Heart right ventricle (tissue), 16 donors: ENCODE results near the gene TSPAN17. TPM values are rescaled to one million over a fixed set of nuclear protein-coding genes. Genes with fewer than 3 reads are reported as not detected.
A peak's percentile ranks its signal among the peaks of the same experiment; 100 is the strongest.

Experiments used
- ATAC-seq, 8 donors: fragments of 200-7000 bp; cut with Tn5 transposase; one replicate each; pipeline ENCODE4 v1.9.1; 2020; ENCODE audit warnings: mild to moderate bottlenecking in 8 of 8, moderate library complexity in 8 of 8, moderate number of reproducible peaks in 1 of 8
- DNase-seq, 2 donors: peaks; one replicate each; pipeline ENCODE4 v3.0.0-alpha.2; 2020
- H3K27ac ChIP-seq, 10 donors: fragments of 200-600 bp; sonication (generic) in 2 of 10; one replicate each; pipeline versions ENCODE4 v1.5.0 to v1.8.0; 2020 to 2022; ENCODE audit warnings: mild to moderate bottlenecking in 3 of 10
- H3K27me3 ChIP-seq, 7 donors: fragments of 200-600 bp; one replicate each; pipeline ENCODE4 v1.8.0; 2021 to 2022; ENCODE audit warnings: mild to moderate bottlenecking in 2 of 7
- H3K36me3 ChIP-seq, 9 donors: fragments of 200-600 bp; sonication (generic) in 1 of 9; one replicate each; pipeline versions ENCODE4 v1.5.0 to v1.8.0; 2020 to 2022; ENCODE audit warnings: mild to moderate bottlenecking in 2 of 9
- H3K4me1 ChIP-seq, 9 donors: fragments of 200-600 bp; sonication (generic) in 1 of 9; one replicate each; pipeline versions ENCODE4 v1.5.0 to v1.8.0; 2020 to 2022; ENCODE audit warnings: mild to moderate bottlenecking in 4 of 9
- H3K4me3 ChIP-seq, 10 donors: fragments of 200-600 bp; sonication (generic) in 2 of 10; one replicate each; pipeline versions ENCODE4 v1.5.0 to v1.8.0; 2020 to 2022; ENCODE audit warnings: mild to moderate bottlenecking in 7 of 10, moderate library complexity in 2 of 10
- H3K9me3 ChIP-seq, 11 donors: fragments of 200-600 bp in 10 of 11; sonication (generic) in 2 of 11; one replicate each; pipeline versions ENCODE4 v1.5.0 to v1.8.0; 2013 to 2022; ENCODE audit warnings: mild to moderate bottlenecking in 2 of 11, control low read depth in 1 of 11, moderate library complexity in 1 of 11
- WGBS, 2 donors: extraction: QIAGEN DNeasy Blood & Tissue Kit; methylation state at CpG; one replicate each; pipeline ENCODE4 v1.1.7; 2013; ENCODE audit warnings: inconsistent platforms in 1 of 2; 5-methylcytosine and 5-hydroxymethylcytosine counted together
- intact Hi-C, 10 donors: fragments of 100-400 bp; cut with DNase I; formaldehyde crosslinking; loops; one replicate each; pipeline versions ENCODE4 v1.11.1 to v1.14.2; 2022
- polyA plus RNA-seq, 2 donors: library from polyadenylated mRNA; stranded (reverse); fragments of 200-250 nt; gene quantifications; one replicate each; pipeline ENCODE4 v1.2.3, GENCODE V29; 2013
- total RNA-seq, 10 donors: library from RNA; stranded (reverse); fragmentation: NEBNext Ultra II Directional in 3 of 10; extraction: Animal tissue kit (Norgen Biotek cat#: 25700) in 3 of 10; gene quantifications; one replicate each; pipeline versions ENCODE4 v1.2.1 to v1.2.4, GENCODE V29; 2021 to 2023
- TF ChIP-seq, protein P1 (sequence below), 9 donors: fragments of 200-600 bp; sonication (generic) in 2 of 9; IDR thresholded peaks; one replicate each; pipeline versions ENCODE4 v1.5.0 to v1.8.0; 2021 to 2022; ENCODE audit warnings: antibody characterized with exemption in 9 of 9, mild to moderate bottlenecking in 5 of 9, moderate library complexity in 1 of 9
- donor health status: Arrhythmogenic right ventricular cardiomyopathy.
- donor health status: ischemic (EF 13 %, LVEDD 7.1; RV severe dilation, severe dysfunction).
- donor health status: healthy with polysubstance abuse.
- donor health status: DM: no; HTN: yes; CAD: no.
- donor health status: DM: no; HTN: no; CAD: no.
- donor health status: ischemic (EF 25% LVEDD 6.9; RV normal size, moderate dysfunction).
- donor health status: ischemic (EF 25% LVEDD 5.7; RV mildly dilated, moderate dysfunction).
- donor health status: healthy.
- donor health status: DM: yes; HTN: yes; CAD: no.
- donor health status: Ischemic cardiomyopathy.
- donor health status: ischemic (EF 35%, LVEDD 5.7; RV mildly dilated, moderate dysfunction).
- donor health status: nonischemic (EF 11% LVEDD 7.7; RV severe dilation, severe dysfunction).
- donor health status: DM: yes; HTN: yes; CAD: no.
- donor health status: PGD.
- donor health status: ischemic (EF 29% LVEDD 5.4; RV normal size, mild dysfunction).
- donor health status: nonischemic (EF 23%, LVEDD 6.1; RV moderate dilation, normal function).

The TSPAN17 gene
- total and polyA plus RNA-seq, 12 donors = 13.2 to 48.3 (median 27.3) TPM

- no peak overlapping the region for H3K27ac ChIP-seq
- no peaks in the 10 kb centered on the region for H3K36me3 ChIP-seq
- ATAC-seq (no peak), DNase-seq (no peak)
- peaks cover 0 to 7% (median 0%) of the 10 kb centered on the region in 9 donors for H3K4me1 ChIP-seq
- WGBS, 2 donors = 96 to 97% methylated on average over 3 of the region's 3 CpGs
- no peaks in the 10 kb centered on the region for H3K9me3 ChIP-seq
- TF ChIP-seq, protein P1, sequence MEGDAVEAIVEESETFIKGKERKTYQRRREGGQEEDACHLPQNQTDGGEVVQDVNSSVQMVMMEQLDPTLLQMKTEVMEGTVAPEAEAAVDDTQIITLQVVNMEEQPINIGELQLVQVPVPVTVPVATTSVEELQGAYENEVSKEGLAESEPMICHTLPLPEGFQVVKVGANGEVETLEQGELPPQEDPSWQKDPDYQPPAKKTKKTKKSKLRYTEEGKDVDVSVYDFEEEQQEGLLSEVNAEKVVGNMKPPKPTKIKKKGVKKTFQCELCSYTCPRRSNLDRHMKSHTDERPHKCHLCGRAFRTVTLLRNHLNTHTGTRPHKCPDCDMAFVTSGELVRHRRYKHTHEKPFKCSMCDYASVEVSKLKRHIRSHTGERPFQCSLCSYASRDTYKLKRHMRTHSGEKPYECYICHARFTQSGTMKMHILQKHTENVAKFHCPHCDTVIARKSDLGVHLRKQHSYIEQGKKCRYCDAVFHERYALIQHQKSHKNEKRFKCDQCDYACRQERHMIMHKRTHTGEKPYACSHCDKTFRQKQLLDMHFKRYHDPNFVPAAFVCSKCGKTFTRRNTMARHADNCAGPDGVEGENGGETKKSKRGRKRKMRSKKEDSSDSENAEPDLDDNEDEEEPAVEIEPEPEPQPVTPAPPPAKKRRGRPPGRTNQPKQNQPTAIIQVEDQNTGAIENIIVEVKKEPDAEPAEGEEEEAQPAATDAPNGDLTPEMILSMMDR (IDR thresholded peaks at IDR 0.05) = no peak
- no peak overlapping the region for H3K4me3 ChIP-seq
- H3K27me3 ChIP-seq = peaks cover 0 to 27% (median 16%) of the 10 kb centered on the region in 7 donors
- intact Hi-C loops = loop anchor here in 1 of 10 donors (10.0 kb wide), 1 partner anchor 64 kb away; no protein-coding TSS in a partner anchor
Measured at GRCh38 chr5:176638437-176638836, 8.8 kb upstream of the TSPAN17 start.

DNA sequence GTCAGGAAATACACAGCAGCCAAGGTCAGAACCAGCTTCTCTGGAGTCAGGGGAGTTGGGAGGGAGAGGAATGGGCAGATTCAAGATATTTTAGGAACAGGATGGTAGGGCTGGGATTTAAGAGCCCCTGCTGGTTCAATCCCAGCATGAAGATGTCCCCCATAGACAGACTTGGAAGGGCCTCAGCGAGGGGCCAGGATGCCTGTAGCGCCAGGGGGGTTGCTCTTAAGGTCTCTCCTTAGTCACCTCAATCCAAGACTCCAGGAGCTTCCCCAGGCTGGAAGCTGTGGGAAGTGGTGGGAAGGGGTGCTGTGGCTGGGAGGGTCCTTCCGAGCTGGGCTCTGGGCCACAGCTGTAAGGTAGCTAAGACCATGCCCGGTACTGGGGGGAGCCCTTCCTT, 8.1 kb upstream of the TSPAN17 start:
- WGBS, 2 donors = 41 to 47% methylated on average over 4 of the region's 4 CpGs
- H3K9me3 ChIP-seq = no peaks in the 10 kb centered on the region
- ATAC-seq (no peak), DNase-seq (no peak)
- peaks cover 0 to 19% (median 8%) of the 10 kb centered on the region in 7 donors for H3K27me3 ChIP-seq
- intact Hi-C loops = loop anchor here in 1 of 10 donors (10.0 kb wide), 1 partner anchor 64 kb away; no protein-coding TSS in a partner anchor
- no peaks in the 10 kb centered on the region for H3K36me3 ChIP-seq
- TF ChIP-seq, protein P1 (IDR thresholded peaks at IDR 0.05) = no peak
- H3K4me1 ChIP-seq = peaks cover 0 to 7% (median 0%) of the 10 kb centered on the region in 9 donors
- H3K27ac ChIP-seq = no peak overlapping the region
- no peak overlapping the region for H3K4me3 ChIP-seq

DNA sequence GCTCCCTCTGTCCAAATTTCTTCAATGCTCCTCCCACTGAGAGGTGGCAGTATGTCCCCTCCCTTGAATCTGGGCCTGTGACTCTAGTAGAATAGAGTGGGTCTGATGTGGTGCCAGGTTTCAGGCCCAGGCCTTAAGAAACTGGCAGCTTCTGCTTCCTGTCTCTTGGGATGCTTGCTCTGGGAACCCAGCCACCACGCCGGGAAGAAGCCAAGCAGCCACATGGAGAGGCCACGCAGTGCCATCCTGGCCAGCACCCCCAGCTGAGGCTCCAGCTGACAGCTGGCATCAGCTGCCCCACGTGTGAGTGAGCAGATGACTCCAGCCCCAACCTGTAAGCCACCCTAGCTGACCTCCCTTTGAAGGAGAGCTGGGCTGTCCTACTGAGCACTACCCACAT, 7.3 kb upstream of the TSPAN17 start:
- H3K36me3 ChIP-seq = no peaks in the 10 kb centered on the region
- TF ChIP-seq, protein P1 (IDR thresholded peaks at IDR 0.05) = no peak
- peaks cover 0 to 13% (median 5%) of the 10 kb centered on the region in 7 donors for H3K27me3 ChIP-seq
- H3K9me3 ChIP-seq = no peaks in the 10 kb centered on the region
- H3K4me3 ChIP-seq = no peak overlapping the region
- intact Hi-C loops = loop anchor here in 4 of 10 donors (5.0 to 10.0 kb wide), 2 partner anchors 63 to 65 kb away; no protein-coding TSS in a partner anchor
- DNase-seq = peak; percentile 68 to 77
- peak; percentile 80 to 94 (median 90) for ATAC-seq
- H3K27ac ChIP-seq = peak overlapping the region in 1 of 10 donors; percentile 58
- peaks cover 0 to 7% (median 0%) of the 10 kb centered on the region in 9 donors for H3K4me1 ChIP-seq
- WGBS, 2 donors = 24 to 25% methylated on average over 4 of the region's 4 CpGs

GRCh38 chr5:176640616-176641015, 6.7 kb upstream of the TSPAN17 start:
- 79 to 82% methylated on average over 4 of the region's 4 CpGs for WGBS, 2 donors
- Histone ChIP-seq H3K27me3 (peaks cover 0 to 8% (median 0%) of the 10 kb centered on the region in 7 donors), H3K4me3 (no peak overlapping the region), H3K4me1 (peaks cover 0 to 7% (median 0%) of the 10 kb centered on the region in 9 donors), H3K36me3 (no peaks in the 10 kb centered on the region), H3K27ac (peak overlapping the region in 1 of 10 donors; percentile 58), H3K9me3 (no peaks in the 10 kb centered on the region)
- DNase-seq = no peak
- TF ChIP-seq, protein P1 (IDR thresholded peaks at IDR 0.05) = no peak
- no peak for ATAC-seq
- intact Hi-C loops = loop anchor here in 3 of 10 donors (5.0 to 10.0 kb wide), 2 partner anchors 63 to 66 kb away; no protein-coding TSS in a partner anchor
